Activated CD4-positive, alpha-beta T cell treated with anti-CD3 and anti-CD28 coated beads, Interleukin-2, amount 10 ng/mL, durations not matched to agents 24 days and 14 days (primary cell): Measurements from ENCODE around the gene TMEM270. TPM values are rescaled to one million over a fixed set of nuclear protein-coding genes. Genes with fewer than 3 reads are reported as not detected.

ENCODE experiments used
- DNase-seq: peaks from one replicate; pipeline ENCODE4 v3.0.0; 2022
- H3K27ac Mint-ChIP-seq: one replicate; pipeline ENCODE4 v1.8.0; 2022; ENCODE audit warnings: mild to moderate bottlenecking, mixed read lengths
- H3K27me3 Mint-ChIP-seq: one replicate; pipeline ENCODE4 v1.8.0; 2022; ENCODE audit warnings: mixed read lengths
- H3K36me3 Mint-ChIP-seq: one replicate; pipeline ENCODE4 v1.8.0; 2022; ENCODE audit warnings: low read depth, mild to moderate bottlenecking, mixed read lengths
- H3K4me1 Mint-ChIP-seq: one replicate; pipeline ENCODE4 v1.8.0; 2021; ENCODE audit warnings: mixed read lengths
- H3K4me3 Mint-ChIP-seq: one replicate; pipeline ENCODE4 v1.8.0; 2022; ENCODE audit warnings: mild to moderate bottlenecking, moderate library complexity, mixed read lengths
- H3K9me3 Mint-ChIP-seq: one replicate; pipeline ENCODE4 v1.8.0; 2021; ENCODE audit warnings: mixed read lengths
- intact Hi-C: fragments of 100-400 bp; cut with micrococcal nuclease; formaldehyde crosslinking; loops from one replicate; pipeline ENCODE4 v1.15.1; 2023
- total RNA-seq: library from RNA; stranded (reverse); gene quantifications from 2 replicates; pipeline ENCODE4 v1.2.3, GENCODE V29; 2022

TMEM270 gene
- total RNA-seq, 1 donor from 2014 or later: not detected

- no peaks in the 10 kb centered on the region for H3K36me3 Mint-ChIP-seq
- intact Hi-C loops: no loop called here
- H3K4me3 Mint-ChIP-seq: no peak overlapping the region
- no peak overlapping the region for H3K27ac Mint-ChIP-seq
- no peaks in the 10 kb centered on the region for H3K27me3 Mint-ChIP-seq
- DNase-seq: no peak
- peaks cover 5% of the 10 kb centered on the region for H3K4me1 Mint-ChIP-seq
- peaks cover 4% of the 10 kb centered on the region for H3K9me3 Mint-ChIP-seq
These were observed 32.6 kb downstream of the TMEM270 start for GRCh38 chr7:73893342-73894101.

GRCh38 chr7:73894166-73894565, 33.2 kb downstream of the TMEM270 start:
- no peaks in the 10 kb centered on the region for H3K36me3 Mint-ChIP-seq
- peaks cover 5% of the 10 kb centered on the region for H3K4me1 Mint-ChIP-seq
- intact Hi-C loops: no loop called here

GRCh38 chr7:73894733-73895551, 34.0 kb downstream of the TMEM270 start:
- peaks cover 4% of the 10 kb centered on the region for H3K9me3 Mint-ChIP-seq
- no peak overlapping the region for H3K4me3 Mint-ChIP-seq
- intact Hi-C loops: no loop called here
- no peak for DNase-seq
- H3K36me3 Mint-ChIP-seq: no peaks in the 10 kb centered on the region
- H3K4me1 Mint-ChIP-seq: peaks cover 5% of the 10 kb centered on the region
- no peak overlapping the region for H3K27ac Mint-ChIP-seq
- no peaks in the 10 kb centered on the region for H3K27me3 Mint-ChIP-seq

More at GRCh38 chr7:73894166-73894565, 33.2 kb downstream of the TMEM270 start:
- Mint-ChIP-seq H3K27ac (no peak overlapping the region), H3K4me3 (no peak overlapping the region), H3K27me3 (no peaks in the 10 kb centered on the region), H3K9me3 (peaks cover 4% of the 10 kb centered on the region)
- no peak for DNase-seq

- H3K36me3 Mint-ChIP-seq: no peaks in the 10 kb centered on the region
- no peak overlapping the region for H3K4me3 Mint-ChIP-seq
- no peak overlapping the region for H3K27ac Mint-ChIP-seq
- H3K4me1 Mint-ChIP-seq: peaks cover 2% of the 10 kb centered on the region
- intact Hi-C loops: no loop called here
- no peak for DNase-seq
- H3K9me3 Mint-ChIP-seq: peaks cover 4% of the 10 kb centered on the region
- no peaks in the 10 kb centered on the region for H3K27me3 Mint-ChIP-seq
These were observed 34.7 kb downstream of the TMEM270 start for GRCh38 chr7:73895626-73896025.

GRCh38 chr7:73896454-73896853, 35.5 kb downstream of the TMEM270 start:
- H3K9me3 Mint-ChIP-seq: peaks cover 4% of the 10 kb centered on the region
- no peak for DNase-seq
- H3K4me1 Mint-ChIP-seq: peaks cover 2% of the 10 kb centered on the region
- intact Hi-C loops: no loop called here
- no peak overlapping the region for H3K4me3 Mint-ChIP-seq
- H3K27me3 Mint-ChIP-seq: no peaks in the 10 kb centered on the region
- no peak overlapping the region for H3K27ac Mint-ChIP-seq
- no peaks in the 10 kb centered on the region for H3K36me3 Mint-ChIP-seq

- Mint-ChIP-seq H3K4me1 (no peaks in the 10 kb centered on the region), H3K36me3 (no peaks in the 10 kb centered on the region), H3K4me3 (no peak overlapping the region), H3K27ac (no peak overlapping the region), H3K27me3 (no peaks in the 10 kb centered on the region), H3K9me3 (peaks cover 4% of the 10 kb centered on the region)
- intact Hi-C loops: no loop called here
- DNase-seq: no peak
These were observed 38.8 kb downstream of the TMEM270 start for GRCh38 chr7:73899731-73900142.

GRCh38 chr7:73900286-73900685, 39.3 kb downstream of the TMEM270 start:
- Mint-ChIP-seq H3K4me3 (no peak overlapping the region), H3K27ac (no peak overlapping the region), H3K27me3 (no peaks in the 10 kb centered on the region), H3K4me1 (no peaks in the 10 kb centered on the region), H3K9me3 (peaks cover 4% of the 10 kb centered on the region), H3K36me3 (no peaks in the 10 kb centered on the region)
- intact Hi-C loops: no loop called here
- no peak for DNase-seq

- Mint-ChIP-seq H3K27ac (no peak overlapping the region), H3K36me3 (no peaks in the 10 kb centered on the region), H3K27me3 (no peaks in the 10 kb centered on the region), H3K4me3 (no peak overlapping the region), H3K4me1 (no peaks in the 10 kb centered on the region), H3K9me3 (peaks cover 4% of the 10 kb centered on the region)
- DNase-seq: no peak
- intact Hi-C loops: no loop called here
These were observed 40.4 kb downstream of the TMEM270 start for GRCh38 chr7:73901231-73901822.

- H3K36me3 Mint-ChIP-seq: no peaks in the 10 kb centered on the region
- H3K27ac Mint-ChIP-seq: no peak overlapping the region
- peaks cover 4% of the 10 kb centered on the region for H3K9me3 Mint-ChIP-seq
- H3K4me1 Mint-ChIP-seq: no peaks in the 10 kb centered on the region
- no peaks in the 10 kb centered on the region for H3K27me3 Mint-ChIP-seq
- no peak for DNase-seq
- H3K4me3 Mint-ChIP-seq: no peak overlapping the region
- intact Hi-C loops: no loop called here
These were observed 41.1 kb downstream of the TMEM270 start for GRCh38 chr7:73901823-73902597.

GRCh38 chr7:73903321-73904218, 42.6 kb downstream of the TMEM270 start:
- Mint-ChIP-seq H3K4me1 (no peaks in the 10 kb centered on the region), H3K27me3 (no peaks in the 10 kb centered on the region), H3K27ac (no peak overlapping the region), H3K36me3 (no peaks in the 10 kb centered on the region), H3K9me3 (no peaks in the 10 kb centered on the region), H3K4me3 (no peak overlapping the region)
- intact Hi-C loops: no loop called here
- no peak for DNase-seq

GRCh38 chr7:73904219-73905137, 43.5 kb downstream of the TMEM270 start:
- intact Hi-C loops: no loop called here
- Mint-ChIP-seq H3K4me3 (no peak overlapping the region), H3K4me1 (no peaks in the 10 kb centered on the region), H3K27me3 (no peaks in the 10 kb centered on the region), H3K9me3 (no peaks in the 10 kb centered on the region), H3K27ac (no peak overlapping the region), H3K36me3 (no peaks in the 10 kb centered on the region)
- DNase-seq: no peak

- Mint-ChIP-seq H3K27ac (no peak overlapping the region), H3K36me3 (no peaks in the 10 kb centered on the region), H3K9me3 (no peaks in the 10 kb centered on the region), H3K4me1 (no peaks in the 10 kb centered on the region), H3K4me3 (no peak overlapping the region), H3K27me3 (no peaks in the 10 kb centered on the region)
- DNase-seq: no peak
- intact Hi-C loops: no loop called here
These were observed 44.4 kb downstream of the TMEM270 start for GRCh38 chr7:73905360-73905759.
